ENCODE data around the gene PSTPIP1. TPM values are rescaled to one million over a fixed set of nuclear protein-coding genes. Genes with fewer than 3 reads are reported as not detected.

Gene PSTPIP1
- total and polyA plus RNA-seq, 2 of the 4 experiments (the other 2 are of a cell fraction), result 0.36 to 1.1 TPM

- dilution Hi-C loops (cut with HindIII; ENCODE audit: low sequenced_read_pairs, unreplicated experiment), result no loop called here
- no peaks in the 10 kb centered on the region for H3K9me1 ChIP-seq (ENCODE audit: insufficient read depth, low read length)
- no peaks in the 10 kb centered on the region for H3K79me1 ChIP-seq (ENCODE audit: low read depth in 1 of 2, low read length in 2 of 2)
- CTCF ChIA-PET, result interaction anchor here (0.6 kb wide), 1 partner anchor 399 kb away, joined by 3 read pairs; no protein-coding TSS in a partner anchor
- no peak overlapping the region for H2AFZ ChIP-seq (replicated peaks; ENCODE audit: low read length, poor library complexity)
- no peak overlapping the region for H2BK120ac ChIP-seq (ENCODE audit: low read depth, low read length)
- H3K4me2 ChIP-seq (ENCODE audit: low read depth, low read length), result no peak overlapping the region
- H3K4me3 ChIP-seq (ENCODE audit: insufficient read depth, low read depth, low read length), result no peak overlapping the region
- no TSS peak for BruUV-seq (replicated peaks)
- in situ Hi-C loops (cut with MboI; ENCODE audit: low sequenced_read_pairs), result no loop called here
- no peak overlapping the region for H2BK20ac ChIP-seq (ENCODE audit: low read depth, low read length)
- no peak overlapping the region for H3K27ac ChIP-seq (ENCODE audit: insufficient read depth, low read length)
- H3K14ac ChIP-seq (replicated peaks; ENCODE audit: low read depth, low read length), result no peak overlapping the region
- intact Hi-C loops (cut with micrococcal nuclease), result no loop called here
- no peaks in the 10 kb centered on the region for H3K9me3 ChIP-seq (ENCODE audit: control insufficient read depth, insufficient read depth, low read length)
- no peak overlapping the region for H4K91ac ChIP-seq (ENCODE audit: insufficient read depth, low read depth, low read length)
- ATAC-seq (ENCODE audit: low read depth) (peak; percentile 29; the same call in 1 of the 2 replicates), DNase-seq (peak; percentile 14)
- H3K9ac ChIP-seq (ENCODE audit: low read depth, low read length), result no peak overlapping the region
- H2AK5ac ChIP-seq (ENCODE audit: low read depth, low read length), result no peak overlapping the region
- TF ChIP-seq CHD1 (IDR thresholded peaks at IDR 0.05; ENCODE audit: low read depth, low read length) (no peak), RCOR1 (IDR thresholded peaks at IDR 0.05; ENCODE audit: insufficient replicate concordance, low read length) (no peak), ELK1 (IDR thresholded peaks at IDR 0.05; ENCODE audit: borderline replicate concordance, low read depth, low read length) (no peak), FOS (IDR thresholded peaks at IDR 0.05; ENCODE audit: low read depth, low read length) (no peak), MXI1 (IDR thresholded peaks at IDR 0.05; ENCODE audit: borderline replicate concordance, low read depth, low read length) (no peak), USF2 (IDR thresholded peaks at IDR 0.05; ENCODE audit: low read depth, low read length) (no peak), BHLHE40 (IDR thresholded peaks at IDR 0.05; ENCODE audit: low read depth, low read length) (no peak), MAFK (IDR thresholded peaks at IDR 0.05; ENCODE audit: low read depth, low read length) (no peak), SMC3 (IDR thresholded peaks at IDR 0.05; ENCODE audit: low read depth, low read length) (no peak), RFX5 (IDR thresholded peaks at IDR 0.05; ENCODE audit: low read depth, low read length) (no peak), CEBPB (IDR thresholded peaks at IDR 0.05; ENCODE audit: low read depth, low read length) (no peak), NFE2L2 (IDR thresholded peaks at IDR 0.05; ENCODE audit: low read depth, low read length) (no peak)
- H4K8ac ChIP-seq (ENCODE audit: low read depth in 2 of 2, low read length in 2 of 2), result no peak overlapping the region
- H3K4me1 ChIP-seq (ENCODE audit: control insufficient read depth, insufficient read depth, low read length), result no peaks in the 10 kb centered on the region
- no peak overlapping the region for H4K5ac ChIP-seq (ENCODE audit: low read depth, low read length)
- H3K56ac ChIP-seq (ENCODE audit: extremely low read depth, insufficient read depth, low read length), result no peak overlapping the region
- no peak overlapping the region for H2BK5ac ChIP-seq (ENCODE audit: low read depth, low read length, poor library complexity, severe bottlenecking)
- WGBS, 2 experiments (ENCODE audit: extremely low coverage in 2 of 2, insufficient read length in 1 of 2), result 74% methylated on average over 5 of the region's 14 CpGs; no CpG with 5 or more reads in 1 of the 2 experiments
- H3K4ac ChIP-seq (ENCODE audit: low read depth, low read length), result no peak overlapping the region
- POLR2A ChIA-PET (ENCODE audit: unreplicated experiment), result no interaction called here
- H3K36me3 ChIP-seq (ENCODE audit: control insufficient read depth, insufficient read depth, low read length), result no peaks in the 10 kb centered on the region
- no peak overlapping the region for H3K23ac ChIP-seq (ENCODE audit: low read depth, low read length)
- H3K18ac ChIP-seq (ENCODE audit: low read depth, low read length), result no peak overlapping the region
- no peak overlapping the region for H2BK15ac ChIP-seq (ENCODE audit: low read depth, low read length)
- peaks cover 39% of the 10 kb centered on the region for H3K27me3 ChIP-seq (ENCODE audit: control insufficient read depth, insufficient read depth, low read length)
- H4K20me1 ChIP-seq (ENCODE audit: insufficient read depth, low read length), result no peaks in the 10 kb centered on the region
- no peak overlapping the region for H2AK9ac ChIP-seq (replicated peaks; ENCODE audit: low read depth, low read length, poor library complexity)
Measured at GRCh38 chr15:77009646-77010311, 14.9 kb downstream of the PSTPIP1 start.
